Activated gamma-delta T cell treated with Interleukin-2 at 50 U/mL for 16 hours (primary cell): ENCODE data around the gene OGDH.
"Not testable (repeated sequence)": the region's sequence is repeated elsewhere in the genome, so short reads cannot be mapped to it uniquely, and the experiment has no call there.

Experiments
- DNase-seq: peaks from one replicate; pipeline ENCODE4 v3.0.0-alpha.2; 2020

The OGDH gene

DNA sequence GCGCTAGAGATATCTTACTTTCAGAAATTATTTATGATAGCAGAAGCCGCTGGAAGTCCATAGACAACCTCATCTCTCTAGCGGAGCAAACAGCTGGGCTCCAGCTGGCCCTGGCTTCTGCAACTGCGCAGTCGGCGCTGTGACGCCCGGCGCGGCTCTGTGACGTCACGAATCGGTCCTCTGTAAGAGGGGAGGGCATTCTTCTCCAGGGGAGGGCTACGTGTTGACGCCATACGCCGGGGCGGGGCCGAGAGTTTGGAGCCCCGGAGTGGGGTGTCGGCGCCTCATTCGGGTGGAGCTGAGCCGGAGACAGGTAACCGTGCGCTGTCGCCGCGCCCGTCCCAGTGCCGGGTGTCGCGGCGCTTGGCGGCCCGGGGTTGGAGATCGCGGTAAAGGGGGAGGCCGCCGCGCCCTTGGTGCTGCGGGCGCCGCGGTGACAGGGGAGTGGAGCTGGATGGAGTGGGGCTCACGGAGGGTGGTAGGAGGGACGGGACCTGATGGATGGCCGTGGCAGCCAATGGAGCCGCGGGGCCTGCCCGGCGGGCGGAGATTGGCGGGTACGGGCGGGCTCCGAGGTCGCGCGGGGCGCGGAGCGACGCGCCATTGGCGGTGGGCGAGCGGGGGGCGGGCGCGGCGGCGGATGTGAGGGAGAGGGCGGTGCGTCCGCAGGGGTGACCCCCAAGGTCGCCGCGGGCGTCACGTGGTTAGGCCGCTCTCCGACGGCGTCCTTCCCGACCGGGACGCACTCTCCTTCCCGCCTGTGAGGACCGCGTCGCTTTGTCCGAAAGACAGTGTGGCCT lies at the start of gene OGDH:
Gene OGDH (plus strand): TSS at position 287 of the 800 bp plus-strand sequence. CDS start 17,717 bp downstream, outside the sequence.
- DNase-seq, result peak; percentile 98

DNA sequence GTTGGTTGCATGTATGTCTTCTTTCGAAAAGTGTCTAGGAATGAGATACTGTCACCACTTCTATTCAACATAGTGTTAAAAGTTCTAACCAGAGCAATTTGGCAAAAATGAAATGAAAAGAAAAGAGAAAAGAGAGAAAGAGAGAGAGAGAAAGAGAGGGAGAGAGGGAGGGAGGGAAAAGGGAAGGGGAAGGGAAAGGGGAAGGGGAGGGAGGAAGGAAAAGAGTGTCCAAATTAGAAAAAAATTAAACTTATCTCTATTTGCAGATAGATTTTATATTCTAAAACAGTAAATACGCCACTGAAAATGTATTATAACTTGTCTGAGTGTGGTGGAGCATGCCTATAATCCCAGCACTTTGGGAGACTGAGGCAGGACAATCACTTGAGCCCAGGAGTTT lies 48.9 kb upstream of the OGDH start:
- no peak for DNase-seq

DNA sequence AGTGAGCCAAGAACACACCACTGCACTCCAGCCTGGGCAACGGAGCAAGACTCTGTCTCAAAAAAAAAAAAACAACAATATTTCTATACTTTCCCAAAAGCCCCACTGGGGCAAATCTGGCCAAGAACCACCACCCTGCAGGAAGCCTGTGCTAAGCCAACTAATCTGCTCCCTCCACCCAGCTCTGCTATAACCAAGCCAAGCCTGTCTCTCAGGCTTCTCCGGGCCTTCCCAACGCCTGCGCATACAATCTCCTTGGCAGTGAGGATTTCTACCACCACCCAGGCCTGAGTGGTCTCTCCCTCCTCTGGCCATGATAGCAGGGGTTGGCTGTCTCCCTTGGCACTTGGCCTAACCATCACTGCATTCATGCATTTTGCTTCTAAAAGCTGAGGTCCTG lies 46.9 kb upstream of the OGDH start:
- DNase-seq, result no peak

DNA sequence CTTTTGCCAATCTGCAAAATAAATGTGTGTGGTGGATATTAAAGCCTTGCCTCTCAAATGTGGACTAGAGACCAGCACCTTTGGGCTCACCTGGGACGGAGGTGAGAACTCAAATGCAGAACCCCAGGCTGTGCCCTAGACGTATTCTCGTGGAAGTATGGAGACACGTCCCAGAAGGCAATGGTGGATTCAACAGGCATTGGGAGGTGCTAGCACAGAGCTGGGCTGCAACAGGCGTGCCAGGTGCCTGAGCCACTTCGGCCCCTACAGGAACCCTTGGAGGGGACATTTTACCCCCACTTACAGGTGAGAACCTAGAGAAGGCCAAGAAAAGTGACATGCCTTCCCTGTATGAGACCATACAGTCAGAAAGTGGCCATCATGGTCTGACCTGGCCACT lies 44.9 kb upstream of the OGDH start:
- no peak for DNase-seq

DNA sequence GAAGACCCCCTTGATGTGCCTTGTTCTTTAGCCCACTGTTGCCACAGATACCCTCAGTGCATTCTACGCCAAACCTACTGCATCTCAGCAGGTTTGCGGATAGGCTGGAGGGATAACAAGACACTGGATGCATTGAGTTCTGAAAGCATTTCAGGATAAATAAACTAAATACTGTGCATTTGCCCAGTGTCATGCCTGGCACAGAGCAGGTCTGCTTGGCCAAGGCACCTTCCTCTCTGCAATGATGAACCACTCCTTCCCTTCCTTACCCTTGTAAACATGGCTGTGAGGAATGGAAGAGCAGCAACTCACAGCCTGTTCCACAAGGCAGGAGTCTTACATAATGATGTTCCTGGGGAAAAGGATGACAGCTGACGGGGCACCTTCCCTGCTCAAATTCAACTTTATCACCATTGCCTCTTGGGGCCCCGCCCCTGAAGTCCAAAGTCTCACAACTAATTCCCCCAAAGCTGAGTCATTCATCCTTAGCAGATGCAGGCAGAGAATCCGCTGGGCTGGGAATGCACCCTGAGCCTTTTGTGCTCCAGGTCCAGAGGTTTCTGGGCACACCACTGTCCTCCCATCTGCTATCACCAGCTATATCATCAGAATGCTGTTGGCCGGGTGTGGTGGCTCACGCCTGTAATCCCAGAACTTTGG lies 44.3 kb upstream of the OGDH start:
- no peak for DNase-seq

DNA sequence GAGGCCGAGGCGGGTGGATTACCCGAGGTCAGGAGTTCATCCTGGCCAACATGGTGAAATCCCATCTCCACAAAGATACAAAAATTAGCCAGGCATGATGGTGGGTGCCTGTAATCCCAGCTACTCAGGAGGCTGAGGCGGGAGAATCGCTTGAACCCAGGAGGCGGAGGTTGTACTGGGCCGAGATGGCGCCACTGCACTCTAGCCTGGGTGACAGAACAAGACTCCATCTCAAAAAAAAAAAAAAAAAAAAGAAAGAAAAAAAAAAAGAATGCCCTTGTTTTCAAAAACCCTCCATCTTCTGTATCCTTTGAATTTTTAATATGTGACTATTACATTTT lies 43.8 kb upstream of the OGDH start:
- DNase-seq, result not testable (repeated sequence)

DNA sequence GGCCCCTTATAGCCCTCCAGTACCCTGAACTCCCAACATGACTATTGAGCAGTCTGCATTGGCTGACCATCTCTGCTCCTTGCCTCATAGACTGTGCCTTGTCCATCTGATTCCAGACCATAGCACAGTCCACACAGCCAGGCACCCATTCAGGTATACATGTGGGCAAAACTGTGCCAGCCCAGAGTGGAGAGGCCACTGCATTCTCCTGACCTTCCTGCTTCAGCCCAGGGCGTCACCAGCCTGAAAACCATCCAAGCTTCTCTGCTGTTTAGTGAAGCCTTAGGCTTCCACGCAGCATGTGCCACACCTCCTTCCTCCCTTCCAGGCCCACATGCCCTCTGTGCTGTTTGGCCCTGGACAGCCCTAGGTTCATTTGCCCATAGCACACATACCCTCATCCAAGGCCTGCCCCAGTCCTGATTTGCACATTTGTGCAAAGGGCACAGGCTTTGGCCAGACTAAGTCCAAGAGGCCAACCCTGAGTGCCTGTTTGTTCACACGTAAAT lies 43.2 kb upstream of the OGDH start:
- DNase-seq, result no peak

DNA sequence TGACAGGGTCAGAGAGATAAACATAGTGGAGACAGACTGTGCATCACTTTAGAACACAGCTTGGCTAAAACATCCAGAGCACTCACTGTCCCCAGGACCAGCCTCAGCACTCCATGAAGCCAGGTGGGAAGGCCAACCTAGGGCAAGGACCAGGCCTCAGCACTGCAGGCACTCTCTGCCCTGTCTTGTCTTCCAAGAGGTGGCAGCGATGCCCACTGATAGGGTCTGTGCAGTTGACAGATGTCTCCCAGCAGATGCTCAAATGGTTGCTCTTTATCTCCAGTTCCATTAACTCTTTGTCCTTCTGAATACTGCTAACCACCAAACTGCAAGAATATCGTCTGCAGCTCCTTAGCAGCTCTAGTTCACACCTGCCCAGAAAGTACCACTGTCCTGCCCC lies 41.8 kb upstream of the OGDH start:
- DNase-seq, result no peak

DNA sequence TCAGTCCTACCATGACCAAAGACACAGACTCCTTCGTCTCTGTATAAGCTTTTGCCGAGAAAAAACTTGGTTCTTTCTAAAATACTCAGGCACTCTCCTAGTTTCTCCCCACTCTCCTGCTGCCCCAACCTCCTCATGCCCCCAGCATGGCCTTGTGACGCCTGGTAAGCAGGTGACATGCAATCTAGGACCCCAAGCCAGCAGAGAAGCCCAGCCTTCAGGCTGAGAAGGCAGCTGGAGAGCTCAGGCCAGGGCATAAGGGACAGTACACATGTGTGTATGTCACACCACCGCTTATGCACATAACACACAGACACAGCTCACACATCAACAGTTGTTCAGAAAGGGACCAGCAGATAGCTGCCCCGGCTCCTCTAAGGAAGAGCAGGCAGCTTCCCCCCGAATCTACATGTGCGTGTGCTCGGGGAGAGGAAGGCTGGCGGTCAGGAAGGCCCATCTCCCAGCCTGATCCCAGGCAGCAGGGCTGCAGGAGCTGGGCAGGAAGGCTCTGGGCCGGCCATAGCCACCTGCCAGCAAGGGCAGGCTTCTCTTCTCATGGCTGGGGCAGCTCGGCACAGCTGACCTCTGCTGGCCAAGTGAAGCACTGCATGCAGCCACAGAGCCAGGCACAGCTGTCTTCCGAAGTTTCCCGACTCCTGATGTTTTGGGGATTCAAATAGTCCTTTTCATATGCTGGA lies 41.2 kb upstream of the OGDH start:
- peak; percentile 59 for DNase-seq

DNA sequence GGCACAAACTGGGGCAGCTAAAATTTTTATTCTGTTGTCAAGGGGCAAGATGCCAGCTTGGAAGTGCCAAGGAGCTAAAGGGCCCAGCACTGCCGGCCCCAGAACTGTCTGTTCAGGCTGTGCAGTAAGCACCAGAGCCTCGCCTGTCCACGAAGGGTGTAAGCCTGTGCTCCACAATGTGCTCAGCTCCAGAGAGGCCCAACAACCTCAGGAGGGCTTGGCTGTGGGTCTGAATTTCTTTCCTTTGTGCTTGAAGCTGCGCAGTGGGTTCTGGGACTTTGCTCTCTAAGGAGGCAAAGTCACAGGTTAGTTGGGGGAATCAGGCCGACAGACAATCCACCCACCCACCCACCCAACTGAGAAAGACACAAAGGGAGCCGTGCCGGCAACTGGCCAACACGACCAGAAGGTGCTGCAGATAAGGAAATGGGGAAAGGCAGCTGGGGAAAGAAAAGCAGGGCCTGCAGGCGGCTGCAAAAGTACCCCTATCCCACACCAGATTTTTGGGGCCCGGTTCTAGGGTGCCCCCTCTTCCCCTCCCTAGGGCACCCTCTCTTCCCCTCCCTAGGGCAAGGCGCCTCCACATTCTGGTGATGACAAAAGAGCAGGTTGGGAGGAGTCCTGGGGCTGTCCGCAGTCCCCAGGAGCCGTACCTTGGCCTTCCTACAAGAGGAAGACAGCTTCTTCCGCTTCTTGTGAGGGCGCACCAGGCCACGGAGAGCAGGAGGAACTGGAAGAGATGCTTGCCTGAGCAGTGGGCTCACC lies 40.5 kb upstream of the OGDH start:
- no peak for DNase-seq

DNA sequence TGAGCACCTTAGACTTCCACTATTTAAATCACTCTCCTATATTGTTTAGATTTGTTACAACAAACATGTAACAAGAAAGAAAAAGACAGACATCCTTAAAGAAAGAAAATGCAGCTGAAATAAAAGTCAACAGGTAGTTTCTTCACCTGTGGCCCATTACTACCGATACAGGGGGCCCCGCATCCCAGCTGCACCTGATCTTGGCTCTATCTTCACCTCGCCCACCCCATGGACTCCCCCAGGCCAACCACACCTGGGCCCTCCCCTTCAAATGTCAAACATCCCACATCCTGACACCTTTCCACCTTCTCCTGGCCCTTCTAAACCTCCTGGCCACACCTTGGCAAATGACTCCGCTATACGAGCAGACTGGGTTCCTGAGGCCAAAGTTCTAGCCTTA lies 39.7 kb upstream of the OGDH start:
- DNase-seq, result no peak

DNA sequence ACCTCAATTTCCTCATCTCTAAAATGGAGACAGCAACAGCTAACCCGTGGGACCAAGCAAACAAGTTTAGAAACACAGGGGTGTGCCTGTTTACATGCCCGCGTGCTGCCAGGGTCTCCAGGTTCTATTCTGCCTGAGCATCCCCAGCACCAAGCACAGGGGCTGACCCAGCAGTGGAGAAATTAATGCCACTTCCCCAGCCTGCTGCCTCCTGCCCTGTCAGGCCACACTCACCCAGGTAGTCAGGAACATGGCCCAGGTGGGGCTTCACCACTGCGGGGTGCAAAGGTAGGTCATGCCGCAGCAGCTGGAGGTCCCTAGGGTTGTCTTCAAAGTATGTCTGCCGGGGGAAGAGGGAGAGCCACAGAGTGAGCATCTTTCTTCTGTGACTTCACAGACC lies 38.5 kb upstream of the OGDH start:
- DNase-seq, result no peak

DNA sequence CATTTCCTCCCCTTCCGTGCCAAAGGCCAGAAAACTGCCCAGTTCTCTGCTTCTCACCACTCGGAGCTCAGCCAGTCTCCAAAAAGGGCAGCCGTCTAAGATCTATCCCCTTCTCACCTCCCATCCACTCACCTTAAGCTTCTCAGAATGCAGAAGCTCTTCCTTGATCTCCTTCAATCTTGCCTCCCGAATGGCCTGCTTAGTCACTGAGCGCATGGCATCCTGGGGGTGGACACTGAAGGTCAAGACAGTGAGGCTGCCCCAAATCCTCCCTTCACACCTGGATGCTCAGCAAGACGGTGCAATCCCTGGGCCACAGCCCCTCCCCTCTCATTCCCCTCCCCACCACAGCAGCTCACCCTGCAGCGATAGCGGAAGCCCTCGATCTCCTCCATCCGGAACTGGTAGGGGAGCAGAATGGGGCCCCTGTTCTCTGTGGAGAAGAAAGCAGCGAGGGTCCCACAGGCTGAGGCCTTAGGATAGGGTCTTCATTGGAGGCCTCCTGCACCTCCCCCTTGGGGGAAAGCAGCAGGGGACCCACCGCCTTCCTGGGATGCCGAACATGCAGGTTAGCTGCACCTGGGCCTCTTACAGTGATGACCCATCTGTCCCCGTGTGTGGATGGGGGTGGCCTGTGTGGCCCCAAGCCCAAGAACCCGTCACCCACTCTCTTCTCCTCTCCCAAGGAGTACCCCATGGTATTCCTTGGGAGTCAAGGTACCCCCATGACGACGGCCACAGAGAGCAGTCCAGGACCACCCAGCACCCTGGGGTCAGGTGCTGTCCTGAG lies 37.5 kb upstream of the OGDH start:
- DNase-seq, result no peak

DNA sequence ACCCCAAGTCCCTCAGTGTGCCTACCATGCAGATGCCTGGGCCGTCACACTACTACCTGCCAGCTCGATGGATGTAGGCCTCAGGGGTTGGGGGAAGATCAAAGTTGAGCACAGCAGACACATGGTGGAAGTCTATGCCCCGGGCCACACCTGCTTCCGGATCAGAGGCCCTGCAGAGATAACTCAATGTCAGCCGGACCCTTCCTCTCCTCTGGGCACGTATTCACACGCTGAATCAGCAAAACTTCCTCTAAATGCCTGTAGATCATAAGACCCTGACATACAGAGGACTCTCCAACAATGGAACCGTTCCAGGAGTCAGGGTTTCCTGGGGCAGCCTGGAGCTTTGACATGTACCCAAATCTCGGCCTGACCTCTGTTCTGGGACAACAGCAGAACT lies 36.5 kb upstream of the OGDH start:
- DNase-seq, result no peak

DNA sequence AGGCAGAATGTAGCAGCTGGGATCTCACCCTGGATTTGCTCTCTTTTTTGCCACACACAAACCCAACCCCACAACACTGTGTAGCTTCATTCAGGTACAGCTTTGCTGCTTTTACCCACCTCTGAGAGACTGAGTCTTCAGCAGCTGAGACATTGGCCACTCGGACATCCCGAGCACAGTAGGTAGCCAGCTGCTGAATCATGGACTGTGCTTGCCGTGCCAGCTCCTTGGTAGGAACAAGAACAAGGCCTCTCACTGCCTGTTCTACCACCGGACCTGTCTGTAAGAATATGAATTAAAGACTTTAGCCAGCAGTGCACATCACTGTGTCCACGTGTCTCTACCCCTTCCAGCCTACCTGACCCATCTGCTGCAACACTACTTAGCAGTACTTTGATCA lies 33.7 kb upstream of the OGDH start:
- DNase-seq, result no peak

DNA sequence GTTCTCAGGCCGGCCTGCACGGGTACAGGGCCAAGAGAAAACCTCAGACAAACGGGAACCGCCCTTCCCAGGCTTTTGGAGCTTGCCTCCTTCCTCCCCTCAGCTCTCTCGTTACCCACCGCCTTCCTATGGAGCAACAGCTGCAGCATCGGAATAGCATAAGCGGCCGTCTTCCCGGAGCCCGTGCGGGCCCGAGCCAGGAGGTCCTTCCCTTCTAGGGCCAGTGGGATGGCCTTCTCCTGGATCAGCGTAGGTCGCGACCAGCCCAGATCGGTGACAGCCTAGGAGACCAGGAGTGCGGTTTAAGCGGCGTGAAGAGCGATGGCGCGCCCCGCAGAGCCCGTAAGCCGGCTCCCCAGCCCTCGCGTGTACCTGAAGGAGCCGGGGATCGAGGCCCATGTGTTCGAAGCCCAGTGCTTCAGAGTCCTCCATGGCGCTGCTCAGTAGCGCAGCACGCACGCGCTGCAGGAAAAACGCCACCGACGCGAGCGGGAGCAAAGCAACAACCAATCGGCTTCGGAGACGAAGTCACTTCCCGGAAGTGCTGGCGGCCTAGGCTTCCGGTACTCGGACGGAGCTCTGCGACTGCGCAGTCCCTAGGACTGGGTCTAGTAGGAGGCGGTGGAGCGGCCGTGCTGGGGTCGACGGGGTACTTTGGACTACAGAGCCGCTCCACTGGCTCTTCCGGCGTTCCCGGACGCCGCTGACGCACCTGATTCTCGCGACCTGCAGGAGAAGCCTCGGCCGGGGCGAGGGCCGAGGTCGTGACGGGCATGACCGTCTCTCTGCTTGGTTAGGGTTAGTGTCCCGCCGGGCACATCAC lies 32.8 kb upstream of the OGDH start, which contains the start of gene DDX56:
Gene DDX56 (minus strand): TSS at position 445 of the 823 bp plus-strand sequence. CDS start 13 bp downstream, at position 432.
- peak; percentile 90 for DNase-seq

DNA sequence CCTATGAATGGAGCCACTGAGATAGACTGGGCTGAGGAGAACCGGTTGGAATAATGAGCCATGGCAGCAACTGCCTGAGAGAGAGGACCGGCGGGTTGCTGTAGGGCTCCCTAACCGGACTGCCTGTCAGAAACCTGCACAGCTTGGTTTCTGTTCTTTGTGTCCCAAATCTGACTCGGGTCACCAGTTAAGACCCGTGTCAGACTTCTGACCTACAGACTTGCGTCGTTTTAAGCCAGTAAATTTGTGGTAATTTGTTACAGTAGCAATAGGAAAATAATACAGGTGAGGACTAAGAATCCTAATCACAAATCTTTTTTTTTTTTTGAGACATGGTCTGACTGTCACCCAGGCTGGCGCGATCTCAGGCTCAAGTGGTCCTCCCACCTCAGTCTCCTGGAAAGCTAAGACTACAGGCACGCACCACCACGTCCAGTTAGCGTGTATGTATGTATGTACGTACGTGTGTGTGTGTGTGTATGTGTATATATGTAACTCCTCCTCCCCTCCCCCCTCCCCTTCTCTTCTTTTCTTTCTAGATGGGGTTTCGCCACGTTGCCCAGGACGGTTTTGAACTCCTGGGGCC lies 32.0 kb upstream of the OGDH start:
- DNase-seq, result no peak

DNA sequence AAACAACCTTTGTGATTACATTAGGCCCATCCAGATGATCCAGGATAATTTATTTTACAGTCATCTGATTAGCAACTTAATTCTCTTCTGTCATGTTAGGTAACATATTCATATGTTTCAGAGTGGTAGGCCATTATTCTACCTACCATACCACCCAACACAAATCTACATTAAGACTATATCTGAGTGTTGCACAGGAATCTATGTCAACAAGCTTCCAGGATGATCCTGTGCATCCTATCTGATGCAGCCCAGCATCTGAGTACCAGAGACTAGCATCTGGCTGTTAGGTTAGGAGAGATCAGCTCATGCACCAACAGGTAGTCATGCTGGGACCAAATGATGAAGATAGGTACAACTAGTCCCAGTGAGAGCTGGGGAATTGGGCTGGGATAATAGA lies 31.4 kb upstream of the OGDH start:
- no peak for DNase-seq

DNA sequence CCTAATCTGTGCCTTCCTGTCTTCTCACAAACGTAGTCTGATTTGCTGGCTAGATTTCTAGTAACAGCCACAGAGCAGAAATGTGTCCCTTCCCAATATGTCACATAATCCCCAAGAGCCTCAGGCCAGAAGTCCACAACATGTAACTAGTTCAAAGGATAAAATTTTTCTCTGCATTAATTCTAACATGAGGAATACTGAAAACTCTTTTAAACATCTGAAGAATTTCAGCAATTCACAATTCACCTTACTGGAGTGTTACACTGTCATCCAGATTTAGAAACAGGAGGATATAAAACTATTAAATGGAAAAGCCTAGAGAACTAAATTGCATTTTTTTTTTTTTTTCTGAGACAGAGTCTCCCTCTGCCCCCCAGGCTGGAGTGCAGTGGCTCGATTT lies 30.2 kb upstream of the OGDH start:
- no peak for DNase-seq

DNA sequence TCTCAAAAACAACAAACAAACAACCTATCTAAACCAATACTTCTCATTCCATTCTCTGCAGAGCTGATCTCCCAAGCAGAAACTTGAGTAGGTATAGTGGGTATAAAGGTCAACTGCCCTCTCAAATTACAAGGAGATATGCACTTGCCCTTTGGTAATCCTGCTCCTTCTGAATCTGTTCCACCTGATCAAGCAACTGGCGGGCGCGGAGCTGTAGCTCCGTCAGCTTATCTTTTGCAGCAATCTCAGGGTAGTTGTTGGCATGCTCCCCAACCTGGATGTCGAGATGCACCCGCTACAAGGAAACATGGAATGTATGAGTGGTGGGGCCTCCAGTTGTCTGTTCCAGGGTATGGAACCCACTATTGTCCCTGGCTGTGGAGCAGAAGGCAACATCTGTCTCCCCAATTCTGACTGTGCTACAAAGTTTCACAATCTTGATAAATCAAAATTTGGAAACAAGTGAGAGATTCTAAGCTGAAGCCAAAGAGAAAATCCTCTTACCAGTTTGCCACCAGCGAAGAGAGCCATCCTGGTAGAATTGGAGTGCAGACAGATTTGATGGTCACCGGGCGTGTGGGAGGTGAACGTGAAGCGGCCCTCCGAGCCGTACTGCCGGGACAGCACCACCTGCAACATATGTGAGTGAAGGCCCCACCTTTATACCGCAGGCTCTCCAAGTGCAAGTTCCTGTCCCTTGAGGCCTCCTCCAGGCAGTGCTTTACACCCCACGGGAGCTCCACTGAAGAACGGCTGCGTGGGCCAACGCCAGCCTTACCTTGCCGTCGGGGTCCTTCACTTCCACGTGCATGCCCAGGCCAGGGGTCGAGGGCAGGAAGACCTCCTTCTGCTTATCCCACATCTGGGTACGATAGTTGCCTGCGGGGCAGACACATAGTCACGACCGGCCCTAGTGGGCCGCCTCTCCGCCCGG lies 25.2 kb upstream of the OGDH start:
- DNase-seq, result peak; percentile 38
